GM23338 (cell line): ENCODE measurements around the gene GPRC6A.

ENCODE experiments used
- CREB1 ChIP-seq: fragments of 250-450 bp; sonication (Bioruptor Pico); IDR thresholded peaks from 2 replicates; pipeline ENCODE4 v1.5.0; 2020; ENCODE audit warnings: low read depth, mild to moderate bottlenecking, moderate library complexity
- CTCF ChIP-seq, 2 experiments: fragments of 200-600 bp in 1 of 2; sonication (generic) in 1 of 2; conservative IDR thresholded peaks; 2 replicates each; pipeline versions ENCODE4 v1.5.1 to v1.6.1; 2016 to 2017; ENCODE audit warnings: antibody characterized with exemption in 2 of 2, low read depth in 2 of 2, mild to moderate bottlenecking in 2 of 2, moderate library complexity in 1 of 2
- EZH2 ChIP-seq: fragments of 200-600 bp; sonication (generic); IDR thresholded peaks from one replicate; pipeline ENCODE4 v1.8.0; 2017; ENCODE audit warnings: antibody characterized with exemption, mild to moderate bottlenecking, low read depth; ENCODE audit not compliant: unreplicated experiment
- EZH2phosphoT487 ChIP-seq: fragments of 200-600 bp; sonication (generic); IDR thresholded peaks from one replicate; pipeline ENCODE4 v1.8.1; 2018; ENCODE audit warnings: antibody characterized with exemption; ENCODE audit not compliant: unreplicated experiment
- POLR2AphosphoS5 ChIP-seq: IDR thresholded peaks from 2 replicates; pipeline ENCODE4 v1.6.1; 2016; ENCODE audit warnings: antibody characterized with exemption, low read depth
- STAT1 ChIP-seq: IDR thresholded peaks from one replicate; pipeline ENCODE4 v1.6.1; 2016; ENCODE audit warnings: antibody characterized with exemption; ENCODE audit not compliant: unreplicated experiment
- ZNF331 ChIP-seq: fragments of 250-450 bp; sonication (Bioruptor Pico); IDR thresholded peaks from 2 replicates; pipeline ENCODE4 v1.5.0; 2020; ENCODE audit warnings: low read depth, mild to moderate bottlenecking, moderate library complexity
- TF ChIP-seq, protein P1 (sequence below): IDR thresholded peaks from one replicate; pipeline ENCODE4 v1.6.1; 2018; ENCODE audit warnings: antibody characterized with exemption; ENCODE audit not compliant: unreplicated experiment
- TF ChIP-seq, protein P2 (sequence below): IDR thresholded peaks from 2 replicates; pipeline ENCODE4 v1.6.1; 2016; ENCODE audit warnings: antibody characterized with exemption

GRCh38 chr6:116801971-116802370 is 26.9 kb downstream of the GPRC6A start:
- TF ChIP-seq CTCF (conservative IDR thresholded peaks at IDR 0.05; ENCODE audit: low read depth in 2 of 2) = no peak
- TF ChIP-seq, protein P1, sequence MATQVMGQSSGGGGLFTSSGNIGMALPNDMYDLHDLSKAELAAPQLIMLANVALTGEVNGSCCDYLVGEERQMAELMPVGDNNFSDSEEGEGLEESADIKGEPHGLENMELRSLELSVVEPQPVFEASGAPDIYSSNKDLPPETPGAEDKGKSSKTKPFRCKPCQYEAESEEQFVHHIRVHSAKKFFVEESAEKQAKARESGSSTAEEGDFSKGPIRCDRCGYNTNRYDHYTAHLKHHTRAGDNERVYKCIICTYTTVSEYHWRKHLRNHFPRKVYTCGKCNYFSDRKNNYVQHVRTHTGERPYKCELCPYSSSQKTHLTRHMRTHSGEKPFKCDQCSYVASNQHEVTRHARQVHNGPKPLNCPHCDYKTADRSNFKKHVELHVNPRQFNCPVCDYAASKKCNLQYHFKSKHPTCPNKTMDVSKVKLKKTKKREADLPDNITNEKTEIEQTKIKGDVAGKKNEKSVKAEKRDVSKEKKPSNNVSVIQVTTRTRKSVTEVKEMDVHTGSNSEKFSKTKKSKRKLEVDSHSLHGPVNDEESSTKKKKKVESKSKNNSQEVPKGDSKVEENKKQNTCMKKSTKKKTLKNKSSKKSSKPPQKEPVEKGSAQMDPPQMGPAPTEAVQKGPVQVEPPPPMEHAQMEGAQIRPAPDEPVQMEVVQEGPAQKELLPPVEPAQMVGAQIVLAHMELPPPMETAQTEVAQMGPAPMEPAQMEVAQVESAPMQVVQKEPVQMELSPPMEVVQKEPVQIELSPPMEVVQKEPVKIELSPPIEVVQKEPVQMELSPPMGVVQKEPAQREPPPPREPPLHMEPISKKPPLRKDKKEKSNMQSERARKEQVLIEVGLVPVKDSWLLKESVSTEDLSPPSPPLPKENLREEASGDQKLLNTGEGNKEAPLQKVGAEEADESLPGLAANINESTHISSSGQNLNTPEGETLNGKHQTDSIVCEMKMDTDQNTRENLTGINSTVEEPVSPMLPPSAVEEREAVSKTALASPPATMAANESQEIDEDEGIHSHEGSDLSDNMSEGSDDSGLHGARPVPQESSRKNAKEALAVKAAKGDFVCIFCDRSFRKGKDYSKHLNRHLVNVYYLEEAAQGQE = no peak
- no peak for TF ChIP-seq POLR2AphosphoS5
- TF ChIP-seq EZH2 = no peak
- no peak for TF ChIP-seq EZH2phosphoT487
- TF ChIP-seq CREB1 = no peak
- no peak for TF ChIP-seq ZNF331
- TF ChIP-seq, protein P2, sequence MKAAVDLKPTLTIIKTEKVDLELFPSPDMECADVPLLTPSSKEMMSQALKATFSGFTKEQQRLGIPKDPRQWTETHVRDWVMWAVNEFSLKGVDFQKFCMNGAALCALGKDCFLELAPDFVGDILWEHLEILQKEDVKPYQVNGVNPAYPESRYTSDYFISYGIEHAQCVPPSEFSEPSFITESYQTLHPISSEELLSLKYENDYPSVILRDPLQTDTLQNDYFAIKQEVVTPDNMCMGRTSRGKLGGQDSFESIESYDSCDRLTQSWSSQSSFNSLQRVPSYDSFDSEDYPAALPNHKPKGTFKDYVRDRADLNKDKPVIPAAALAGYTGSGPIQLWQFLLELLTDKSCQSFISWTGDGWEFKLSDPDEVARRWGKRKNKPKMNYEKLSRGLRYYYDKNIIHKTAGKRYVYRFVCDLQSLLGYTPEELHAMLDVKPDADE = no peak
- no peak for TF ChIP-seq STAT1
